Naive thymus-derived CD4-positive, alpha-beta T cell (primary cell): Measurements from ENCODE around the gene HHIPL1. TPM values are rescaled to one million over a fixed set of nuclear protein-coding genes. Genes with fewer than 3 reads are reported as not detected.

ENCODE experiments used
- ATAC-seq: fragments of 150-1000 bp; cut with Tn5 transposase; 2 replicates; pipeline ENCODE4 v1.10.0; 2021; ENCODE audit warnings: mild to moderate bottlenecking, moderate library complexity
- CTCF ChIA-PET: fragments of 350-600 bp; sonication (Branson Sonifier 250); formaldehyde crosslinking; loops from one replicate; lab custom pipeline; 2021; ENCODE audit warnings: antibody characterized with exemption; lab: Charles Lee
- POLR2A ChIA-PET: fragments of 350-600 bp; sonication (Branson Sonifier 250); formaldehyde crosslinking; loops from one replicate; lab custom pipeline; 2021; ENCODE audit warnings: antibody characterized with exemption, inconsistent platforms; lab: Charles Lee
- DNase-seq, 9 donors: peaks; one replicate each; pipeline versions ENCODE4 v3.0.0 to v3.0.0-alpha.2; 2020 to 2022; ENCODE audit warnings: mixed read lengths in 1 of 9
- H3K27ac ChIP-seq: one replicate; pipeline ENCODE4 v1.7.0; 2013; ENCODE audit warnings: mild to moderate bottlenecking, low read depth, low read length, moderate library complexity
- H3K27me3 ChIP-seq, 2 donors: one replicate each; pipeline ENCODE4 v1.7.0; 2013; ENCODE audit warnings: low read length in 2 of 2, mild to moderate bottlenecking in 2 of 2, moderate library complexity in 2 of 2; ENCODE audit not compliant: control insufficient read depth in 2 of 2, insufficient read depth in 2 of 2
- H3K36me3 ChIP-seq, 3 experiments: 1 replicate in 2 of 3; 2 replicates in 1 of 3; pipeline ENCODE4 v1.7.0; 2013; ENCODE audit warnings: low read length in 3 of 3, mild to moderate bottlenecking in 3 of 3, moderate library complexity in 1 of 3; ENCODE audit not compliant: insufficient read depth in 3 of 3, control insufficient read depth in 2 of 3
- H3K4me1 ChIP-seq, 2 donors: one replicate each; pipeline ENCODE4 v1.7.0; 2013; ENCODE audit warnings: low read length in 2 of 2, mild to moderate bottlenecking in 2 of 2, moderate library complexity in 1 of 2; ENCODE audit not compliant: control insufficient read depth in 2 of 2, insufficient read depth in 2 of 2
- H3K4me3 ChIP-seq: 2 replicates; pipeline ENCODE4 v1.7.0; 2013; ENCODE audit warnings: mild to moderate bottlenecking, low read length
- H3K9me3 ChIP-seq, 3 experiments: 1 replicate in 2 of 3; 2 replicates in 1 of 3; pipeline ENCODE4 v1.7.0; 2013; ENCODE audit warnings: low read length in 3 of 3; ENCODE audit not compliant: control insufficient read depth in 2 of 3
- H3K27ac Mint-ChIP-seq, 9 donors: one replicate each; pipeline ENCODE4 v1.8.0; 2020 to 2022; ENCODE audit warnings: mixed read lengths in 9 of 9, mild to moderate bottlenecking in 8 of 9, moderate library complexity in 5 of 9, inconsistent platforms in 2 of 9
- H3K27me3 Mint-ChIP-seq, 5 donors: one replicate each; pipeline ENCODE4 v1.8.0; 2021 to 2022; ENCODE audit warnings: mixed read lengths in 5 of 5, mild to moderate bottlenecking in 1 of 5
- H3K36me3 Mint-ChIP-seq, 5 donors: one replicate each; pipeline ENCODE4 v1.8.0; 2020 to 2022; ENCODE audit warnings: mixed read lengths in 5 of 5, mild to moderate bottlenecking in 3 of 5, inconsistent platforms in 1 of 5
- H3K4me1 Mint-ChIP-seq, 7 donors: one replicate each; pipeline ENCODE4 v1.8.0; 2020 to 2022; ENCODE audit warnings: mixed read lengths in 7 of 7, mild to moderate bottlenecking in 3 of 7, inconsistent platforms in 1 of 7
- H3K4me3 Mint-ChIP-seq, 10 donors: one replicate each; pipeline ENCODE4 v1.8.0; 2020 to 2022; ENCODE audit warnings: mild to moderate bottlenecking in 10 of 10, mixed read lengths in 10 of 10, moderate library complexity in 6 of 10, inconsistent platforms in 2 of 10
- H3K9me3 Mint-ChIP-seq, 11 donors: one replicate each; pipeline ENCODE4 v1.8.0; 2020 to 2022; ENCODE audit warnings: mixed read lengths in 11 of 11, mild to moderate bottlenecking in 4 of 11, inconsistent platforms in 1 of 11, moderate library complexity in 1 of 11
- intact Hi-C, 2 donors: fragments of 100-400 bp; cut with micrococcal nuclease; formaldehyde crosslinking; loops; one replicate each; pipeline ENCODE4 v1.15.1; 2023
- polyA plus RNA-seq, 2 donors: library from polyadenylated mRNA; unstranded; fragments of 300-500 nt; fragmentation: Illumina TruSeq; gene quantifications; one replicate each; pipeline ENCODE4 v1.2.3, GENCODE V29; 2021
- total RNA-seq, 6 experiments: library from RNA in 5 of 6; stranded (reverse) in 5 of 6; gene quantifications; 1 replicate in 5 of 6; 2 replicates in 1 of 6; pipeline ENCODE4 v1.2.3 and lab custom pipeline; 2021 to 2026

HHIPL1 gene
- total and polyA plus RNA-seq, 7 experiments from 2014 or later = 0.40 to 0.41 TPM; not detected in 5

- ATAC-seq (no peak), DNase-seq (no peak)
- H3K4me1 ChIP-seq = no peaks in the 10 kb centered on the region
- intact Hi-C loops = no loop called here
- Mint-ChIP-seq H3K36me3 (peaks cover 2 to 10% (median 3%) of the 10 kb centered on the region in 5 donors), H3K9me3 (peaks cover 3 to 19% (median 11%) of the 10 kb centered on the region in 11 donors), H3K27me3 (peaks cover 5 to 14% (median 7%) of the 10 kb centered on the region in 5 donors), H3K27ac (no peak overlapping the region), H3K4me3 (no peak overlapping the region), H3K4me1 (no peaks in the 10 kb centered on the region)
- H3K4me3 ChIP-seq = no peak overlapping the region
- H3K27ac ChIP-seq = no peak overlapping the region
- ChIA-PET POLR2A (no interaction called here), CTCF (no interaction called here)
- peaks cover 0 to 3% (median 0%) of the 10 kb centered on the region in 3 experiments for H3K9me3 ChIP-seq
- H3K36me3 ChIP-seq = no peaks in the 10 kb centered on the region
- peaks cover 0 to 4% of the 10 kb centered on the region in 2 donors for H3K27me3 ChIP-seq
These were observed 63.5 kb downstream of the HHIPL1 start for GRCh38 chr14:99708449-99708848.

- H3K36me3 Mint-ChIP-seq = no peaks in the 10 kb centered on the region
- CTCF ChIA-PET = no interaction called here
These were observed 69.0 kb downstream of the HHIPL1 start for GRCh38 chr14:99713972-99714371.

GRCh38 chr14:99715266-99716000 is 70.5 kb downstream of the HHIPL1 start:
- no peak for ATAC-seq
- H3K4me1 ChIP-seq = no peaks in the 10 kb centered on the region
- H3K27me3 Mint-ChIP-seq = peaks cover 0 to 21% (median 9%) of the 10 kb centered on the region in 5 donors

More at GRCh38 chr14:99713972-99714371, 69.0 kb downstream of the HHIPL1 start:
- Mint-ChIP-seq H3K27ac (no peak overlapping the region), H3K4me1 (no peaks in the 10 kb centered on the region), H3K4me3 (no peak overlapping the region), H3K27me3 (peaks cover 0 to 21% (median 9%) of the 10 kb centered on the region in 5 donors), H3K9me3 (peaks cover 0 to 9% (median 0%) of the 10 kb centered on the region in 11 donors)
- Histone ChIP-seq H3K4me3 (no peak overlapping the region), H3K27me3 (peaks cover 0 to 4% of the 10 kb centered on the region in 2 donors), H3K4me1 (no peaks in the 10 kb centered on the region), H3K27ac (no peak overlapping the region), H3K36me3 (no peaks in the 10 kb centered on the region), H3K9me3 (no peaks in the 10 kb centered on the region)
- intact Hi-C loops = no loop called here
- DNase-seq (no peak), ATAC-seq (no peak)
- POLR2A ChIA-PET = no interaction called here

GRCh38 chr14:99716091-99716849 is 71.3 kb downstream of the HHIPL1 start:
- POLR2A ChIA-PET = no interaction called here
- ATAC-seq = no peak

More at GRCh38 chr14:99715266-99716000, 70.5 kb downstream of the HHIPL1 start:
- no peaks in the 10 kb centered on the region for H3K4me1 Mint-ChIP-seq
- H3K4me3 Mint-ChIP-seq = no peak overlapping the region
- H3K27ac Mint-ChIP-seq = no peak overlapping the region
- H3K9me3 Mint-ChIP-seq = peaks cover 0 to 9% (median 0%) of the 10 kb centered on the region in 11 donors
- no peaks in the 10 kb centered on the region for H3K36me3 ChIP-seq
- ChIA-PET CTCF (no interaction called here), POLR2A (no interaction called here)
- no peaks in the 10 kb centered on the region for H3K36me3 Mint-ChIP-seq
- DNase-seq = no peak
- H3K27me3 ChIP-seq = no peaks in the 10 kb centered on the region
- no peak overlapping the region for H3K27ac ChIP-seq
- no peak overlapping the region for H3K4me3 ChIP-seq
- intact Hi-C loops = no loop called here
- no peaks in the 10 kb centered on the region for H3K9me3 ChIP-seq

GRCh38 chr14:99716850-99717681 is 72.1 kb downstream of the HHIPL1 start:
- Mint-ChIP-seq H3K4me1 (no peaks in the 10 kb centered on the region), H3K9me3 (peaks cover 0 to 7% (median 0%) of the 10 kb centered on the region in 11 donors), H3K27ac (no peak overlapping the region), H3K4me3 (no peak overlapping the region), H3K36me3 (no peaks in the 10 kb centered on the region), H3K27me3 (peaks cover 0 to 15% (median 9%) of the 10 kb centered on the region in 5 donors)
- no peaks in the 10 kb centered on the region for H3K9me3 ChIP-seq
- H3K4me3 ChIP-seq = no peak overlapping the region
- ChIA-PET CTCF (no interaction called here), POLR2A (no interaction called here)
- no peaks in the 10 kb centered on the region for H3K4me1 ChIP-seq
- intact Hi-C loops = no loop called here
- no peaks in the 10 kb centered on the region for H3K36me3 ChIP-seq
- no peak overlapping the region for H3K27ac ChIP-seq
- H3K27me3 ChIP-seq = no peaks in the 10 kb centered on the region
- DNase-seq = no peak
- no peak for ATAC-seq

More at GRCh38 chr14:99716091-99716849, 71.3 kb downstream of the HHIPL1 start:
- no peaks in the 10 kb centered on the region for H3K27me3 ChIP-seq
- H3K4me3 ChIP-seq = no peak overlapping the region
- H3K4me1 ChIP-seq = no peaks in the 10 kb centered on the region
- Mint-ChIP-seq H3K27me3 (peaks cover 0 to 21% (median 9%) of the 10 kb centered on the region in 5 donors), H3K9me3 (peaks cover 0 to 9% (median 0%) of the 10 kb centered on the region in 11 donors), H3K27ac (no peak overlapping the region), H3K4me3 (no peak overlapping the region), H3K4me1 (no peaks in the 10 kb centered on the region), H3K36me3 (no peaks in the 10 kb centered on the region)
- H3K9me3 ChIP-seq = no peaks in the 10 kb centered on the region
- CTCF ChIA-PET = no interaction called here
- DNase-seq = no peak
- H3K36me3 ChIP-seq = no peaks in the 10 kb centered on the region
- H3K27ac ChIP-seq = no peak overlapping the region
- intact Hi-C loops = no loop called here

GRCh38 chr14:99717682-99718013 is 72.7 kb downstream of the HHIPL1 start:
- no peak overlapping the region for H3K27ac Mint-ChIP-seq
- H3K9me3 ChIP-seq = no peaks in the 10 kb centered on the region
- H3K36me3 ChIP-seq = no peaks in the 10 kb centered on the region
- H3K4me3 Mint-ChIP-seq = no peak overlapping the region
- H3K4me3 ChIP-seq = no peak overlapping the region
- peaks cover 0 to 11% (median 4%) of the 10 kb centered on the region in 5 donors for H3K27me3 Mint-ChIP-seq
- no peak overlapping the region for H3K27ac ChIP-seq
- H3K27me3 ChIP-seq = no peaks in the 10 kb centered on the region
- intact Hi-C loops = no loop called here
- DNase-seq (no peak), ATAC-seq (no peak)
- peaks cover 0 to 2% (median 0%) of the 10 kb centered on the region in 11 donors for H3K9me3 Mint-ChIP-seq
- ChIA-PET POLR2A (no interaction called here), CTCF (no interaction called here)
- H3K4me1 Mint-ChIP-seq = no peaks in the 10 kb centered on the region
- H3K36me3 Mint-ChIP-seq = no peaks in the 10 kb centered on the region
- no peaks in the 10 kb centered on the region for H3K4me1 ChIP-seq
